Measurements from ENCODE around the gene SLC16A4.
"Not testable (repeated sequence)": the region's sequence is repeated elsewhere in the genome, so short reads cannot be mapped to it uniquely, and the experiment has no call there.

SLC16A4 gene

GRCh38 chr1:110408488-110408887 lies 17.7 kb upstream of the SLC16A4 start:
- no peak for DNase-seq

- peak; percentile 90 for DNase-seq
These were observed 16.7 kb upstream of the SLC16A4 start, which contains the start of gene LAMTOR5 for GRCh38 chr1:110407260-110408210. LAMTOR5 (minus strand) TSS chr1:110407694; CDS start chr1:110407620, 74 bp downstream.

- not testable (repeated sequence) for DNase-seq
These were observed 15.6 kb upstream of the SLC16A4 start for GRCh38 chr1:110406407-110406806.

- no peak for DNase-seq
These were observed 13.6 kb upstream of the SLC16A4 start for GRCh38 chr1:110404401-110404800.

- no peak for DNase-seq
These were observed 13.0 kb upstream of the SLC16A4 start for GRCh38 chr1:110403805-110404204.

GRCh38 chr1:110396259-110396958 lies 5.6 kb upstream of the SLC16A4 start:
- DNase-seq: not testable (repeated sequence)

- no peak for DNase-seq
These were observed 3.6 kb upstream of the SLC16A4 start for GRCh38 chr1:110394493-110394820.

GRCh38 chr1:110393691-110394492 lies 3.1 kb upstream of the SLC16A4 start:
- no peak for DNase-seq

GRCh38 chr1:110393286-110393685 lies 2.5 kb upstream of the SLC16A4 start:
- no peak for DNase-seq

GRCh38 chr1:110390096-110390495 lies 730 bp downstream of the SLC16A4 start:
- no peak for DNase-seq

GRCh38 chr1:110387048-110387754 lies 3.6 kb downstream of the SLC16A4 start:
- DNase-seq: no peak

- DNase-seq: no peak
These were observed 5.5 kb downstream of the SLC16A4 start for GRCh38 chr1:110385369-110385768.

GRCh38 chr1:110384581-110385321 lies 6.1 kb downstream of the SLC16A4 start:
- peak; percentile 75 for DNase-seq

GRCh38 chr1:110383251-110383990 lies 7.4 kb downstream of the SLC16A4 start:
- DNase-seq: no peak

- DNase-seq: no peak
These were observed 10.0 kb downstream of the SLC16A4 start for GRCh38 chr1:110380672-110381283.

GRCh38 chr1:110375490-110375889 lies 15.3 kb downstream of the SLC16A4 start:
- no peak for DNase-seq

- DNase-seq: no peak
These were observed 20.0 kb downstream of the SLC16A4 start for GRCh38 chr1:110370827-110371226.

- DNase-seq: no peak
These were observed 26.6 kb downstream of the SLC16A4 start for GRCh38 chr1:110364221-110364620.

GRCh38 chr1:110361856-110362255 lies 29.0 kb downstream of the SLC16A4 start:
- DNase-seq: no peak

- no peak for DNase-seq
These were observed 30.4 kb downstream of the SLC16A4 start for GRCh38 chr1:110360431-110360830.

- no peak for DNase-seq
These were observed 34.4 kb downstream of the SLC16A4 start for GRCh38 chr1:110356379-110356778.
